Measurements from ENCODE around the gene GXYLT2. TPM values are rescaled to one million over a fixed set of nuclear protein-coding genes. Genes with fewer than 3 reads are reported as not detected.
A peak's percentile ranks its signal among the peaks of the same experiment; 100 is the strongest.
"Not testable (repeated sequence)": the region's sequence is repeated elsewhere in the genome, so short reads cannot be mapped to it uniquely, and the experiment has no call there.

The GXYLT2 gene
- total RNA-seq, 1 experiment from 2014 or later, result 0.89 TPM

GRCh38 chr3:72909591-72909990 is 21.7 kb downstream of the GXYLT2 start:
- H3K4me3 ChIP-seq, result no peak overlapping the region
- no peaks in the 10 kb centered on the region for H3K36me3 ChIP-seq
- no peaks in the 10 kb centered on the region for H3K27me3 ChIP-seq
- no peaks in the 10 kb centered on the region for H3K9me3 ChIP-seq
- no peak for DNase-seq

GRCh38 chr3:72912532-72912931 is 24.7 kb downstream of the GXYLT2 start:
- no peak overlapping the region for H3K4me3 ChIP-seq
- no peaks in the 10 kb centered on the region for H3K9me3 ChIP-seq
- no peaks in the 10 kb centered on the region for H3K27me3 ChIP-seq
- no peak for DNase-seq
- H3K36me3 ChIP-seq, result no peaks in the 10 kb centered on the region

GRCh38 chr3:72914383-72914782 is 26.5 kb downstream of the GXYLT2 start:
- Histone ChIP-seq H3K9me3 (no peaks in the 10 kb centered on the region), H3K36me3 (no peaks in the 10 kb centered on the region), H3K27me3 (no peaks in the 10 kb centered on the region), H3K4me3 (no peak overlapping the region)
- DNase-seq, result no peak

DNA sequence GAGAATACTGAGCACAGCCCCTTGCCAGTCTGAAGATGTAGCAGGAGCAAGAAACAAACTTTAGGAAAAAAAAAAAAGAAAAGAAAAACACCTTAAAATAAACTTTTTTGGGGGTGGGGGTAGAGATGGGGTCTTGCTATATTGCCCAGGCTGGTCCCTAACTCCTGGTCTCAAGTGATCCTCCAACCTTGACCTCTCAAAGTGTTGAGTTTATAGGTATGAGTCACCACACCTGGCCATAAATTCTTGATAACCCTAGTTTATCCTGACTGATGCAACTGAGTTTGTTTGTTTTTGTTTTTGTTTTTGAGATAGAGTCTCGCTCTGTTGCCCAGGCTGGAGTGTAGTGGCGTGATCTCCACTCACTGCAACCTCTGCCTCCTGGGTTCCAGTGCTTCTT is 28.4 kb downstream of the GXYLT2 start:
- H3K9me3 ChIP-seq, result no peaks in the 10 kb centered on the region

DNA sequence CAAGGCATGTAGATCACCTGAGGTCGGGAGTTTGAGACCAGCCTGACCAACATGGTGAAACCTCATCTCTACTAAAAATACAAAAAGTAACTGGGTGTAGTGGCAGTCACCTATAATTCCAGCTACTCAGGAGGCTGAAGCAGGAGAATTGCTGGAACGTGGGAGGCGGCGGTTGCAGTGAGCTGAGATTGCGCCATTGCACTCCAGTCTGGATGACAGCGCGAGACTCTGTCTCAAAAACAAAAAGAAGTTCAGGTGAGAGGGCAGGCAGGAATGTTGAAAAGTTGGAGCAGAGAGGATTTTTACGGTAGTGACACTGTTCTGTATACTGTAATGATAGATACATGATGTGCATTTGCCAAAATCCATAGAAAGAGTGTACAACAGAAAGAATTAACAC is 31.7 kb downstream of the GXYLT2 start:
- H3K9me3 ChIP-seq, result no peaks in the 10 kb centered on the region
- no peaks in the 10 kb centered on the region for H3K36me3 ChIP-seq
- no peak overlapping the region for H3K4me3 ChIP-seq
- DNase-seq, result no peak
- no peaks in the 10 kb centered on the region for H3K27me3 ChIP-seq

More for the DNA sequence above, 28.4 kb downstream of the GXYLT2 start:
- H3K4me3 ChIP-seq, result no peak overlapping the region
- H3K36me3 ChIP-seq, result no peaks in the 10 kb centered on the region
- H3K27me3 ChIP-seq, result no peaks in the 10 kb centered on the region
- no peak for DNase-seq

GRCh38 chr3:72924055-72924454 is 36.2 kb downstream of the GXYLT2 start:
- DNase-seq, result no peak
- Histone ChIP-seq H3K4me3 (no peak overlapping the region), H3K36me3 (no peaks in the 10 kb centered on the region), H3K9me3 (no peaks in the 10 kb centered on the region), H3K27me3 (no peaks in the 10 kb centered on the region)

GRCh38 chr3:72928781-72929735 is 41.2 kb downstream of the GXYLT2 start:
- not testable (repeated sequence) for H3K9me3 ChIP-seq, H3K4me3 ChIP-seq, H3K36me3 ChIP-seq, DNase-seq, H3K27me3 ChIP-seq

GRCh38 chr3:72930754-72931153 is 42.9 kb downstream of the GXYLT2 start:
- H3K27me3 ChIP-seq, result no peaks in the 10 kb centered on the region
- H3K9me3 ChIP-seq, result no peaks in the 10 kb centered on the region
- no peak overlapping the region for H3K4me3 ChIP-seq
- H3K36me3 ChIP-seq, result no peaks in the 10 kb centered on the region
- no peak for DNase-seq

DNA sequence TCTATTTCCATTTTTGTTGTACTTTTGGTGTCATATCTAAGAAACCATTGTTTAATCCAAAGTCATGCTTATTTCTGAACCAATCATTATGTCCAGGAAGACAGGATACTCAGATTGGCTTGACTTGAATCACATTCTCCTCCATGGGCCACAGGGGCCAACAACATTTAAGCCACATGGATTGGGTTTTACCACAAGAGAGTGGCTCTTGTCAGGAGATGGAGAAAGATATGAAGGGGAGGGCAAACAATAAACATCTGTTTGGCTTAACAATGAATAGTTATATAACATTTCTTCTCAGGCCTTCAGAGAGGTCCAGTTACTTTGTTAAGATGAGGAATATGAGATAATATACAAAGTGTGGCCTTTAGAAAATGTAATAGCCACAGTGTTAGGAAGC is 44.6 kb downstream of the GXYLT2 start:
- H3K4me3 ChIP-seq, result no peak overlapping the region
- no peaks in the 10 kb centered on the region for H3K9me3 ChIP-seq
- DNase-seq, result no peak
- no peaks in the 10 kb centered on the region for H3K36me3 ChIP-seq
- no peaks in the 10 kb centered on the region for H3K27me3 ChIP-seq

- Histone ChIP-seq H3K4me3 (no peak overlapping the region), H3K9me3 (no peaks in the 10 kb centered on the region), H3K27me3 (no peaks in the 10 kb centered on the region), H3K36me3 (no peaks in the 10 kb centered on the region)
- DNase-seq, result peak; percentile 8
These were observed 50.8 kb downstream of the GXYLT2 start for GRCh38 chr3:72938471-72939265.

DNA sequence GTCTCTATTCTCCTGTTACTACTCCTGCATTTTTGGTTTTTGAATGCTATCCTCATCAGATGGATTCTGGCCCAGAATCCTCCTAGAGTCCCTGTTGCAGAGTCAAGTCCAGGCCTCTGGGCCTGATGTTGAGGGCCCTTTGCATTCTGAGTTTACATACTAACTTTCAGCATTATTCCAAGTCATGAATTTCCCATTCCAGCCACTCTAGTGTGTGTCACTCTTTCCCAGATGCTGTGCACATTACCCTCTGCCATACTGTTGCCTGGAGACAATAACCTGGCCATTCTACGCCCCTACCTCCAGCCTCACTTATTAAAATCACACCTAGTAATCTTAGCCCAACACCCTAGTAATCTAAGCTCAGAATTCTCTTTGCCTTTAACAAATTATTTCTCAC is 53.4 kb downstream of the GXYLT2 start:
- H3K9me3 ChIP-seq, result no peaks in the 10 kb centered on the region
- no peak for DNase-seq
- H3K36me3 ChIP-seq, result no peaks in the 10 kb centered on the region
- no peaks in the 10 kb centered on the region for H3K27me3 ChIP-seq
- no peak overlapping the region for H3K4me3 ChIP-seq

DNA sequence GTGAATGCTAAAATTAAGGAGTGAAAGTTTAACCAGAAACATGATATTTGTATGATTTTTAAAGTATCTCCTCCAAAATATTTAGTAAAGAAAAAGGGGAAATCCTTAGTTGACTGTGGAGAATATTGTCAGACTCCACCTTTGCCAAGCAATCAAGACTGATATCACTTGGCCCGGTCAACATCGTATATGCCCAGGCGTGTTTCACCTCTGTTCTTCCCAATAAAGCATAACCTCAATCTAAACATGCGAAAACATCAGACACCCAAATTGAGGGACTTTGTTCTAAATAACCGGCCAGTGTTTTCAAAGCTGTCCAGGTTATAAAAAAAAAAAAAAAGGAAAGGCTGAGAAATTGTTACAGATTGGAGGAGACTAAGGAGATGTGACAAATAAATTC is 54.6 kb downstream of the GXYLT2 start:
- Histone ChIP-seq H3K27me3 (no peaks in the 10 kb centered on the region), H3K9me3 (no peaks in the 10 kb centered on the region), H3K36me3 (no peaks in the 10 kb centered on the region), H3K4me3 (no peak overlapping the region)
- no peak for DNase-seq

- no peak overlapping the region for H3K4me3 ChIP-seq
- no peaks in the 10 kb centered on the region for H3K36me3 ChIP-seq
- DNase-seq, result no peak
- H3K9me3 ChIP-seq, result no peaks in the 10 kb centered on the region
- H3K27me3 ChIP-seq, result no peaks in the 10 kb centered on the region
These were observed 56.9 kb downstream of the GXYLT2 start for GRCh38 chr3:72944696-72945095.

DNA sequence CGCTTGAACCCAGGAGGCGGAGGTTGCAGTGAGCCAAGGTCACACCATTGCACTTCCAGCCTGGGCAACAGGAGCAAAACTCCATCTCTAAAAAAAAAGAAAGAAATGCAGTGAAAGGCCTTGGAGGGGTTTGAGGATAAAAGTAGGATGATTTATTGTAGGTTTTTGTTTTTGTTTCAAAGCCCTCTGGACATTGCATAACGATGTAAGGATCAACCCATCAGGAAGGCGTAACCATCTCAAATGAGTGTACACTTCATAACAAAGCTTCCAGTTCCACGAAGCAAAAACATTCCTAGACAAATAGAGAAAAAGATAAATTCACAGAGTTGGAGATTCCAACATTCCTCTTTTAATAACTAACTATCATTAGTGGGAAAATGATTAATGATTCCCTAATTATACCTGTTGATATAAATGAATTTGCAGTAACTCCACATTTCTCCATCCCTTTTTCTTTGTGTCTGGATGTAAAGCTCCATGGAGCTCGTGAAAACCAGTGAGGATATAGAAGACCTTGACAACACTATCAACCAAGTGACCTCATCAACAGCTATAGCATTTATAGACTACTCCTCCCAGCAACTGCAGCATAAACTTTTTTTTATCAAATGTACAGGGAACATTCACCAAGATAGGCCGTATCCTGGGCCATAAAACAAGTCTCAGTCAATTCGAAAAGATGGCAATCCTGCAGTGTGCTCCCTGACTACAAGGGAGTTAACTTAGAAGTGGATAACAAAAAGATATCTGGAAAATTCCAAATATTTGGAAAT is 60.1 kb downstream of the GXYLT2 start:
- Histone ChIP-seq H3K9me3 (no peaks in the 10 kb centered on the region), H3K36me3 (no peaks in the 10 kb centered on the region), H3K27me3 (no peaks in the 10 kb centered on the region), H3K4me3 (no peak overlapping the region)
- no peak for DNase-seq

GRCh38 chr3:72949016-72949415 is 61.2 kb downstream of the GXYLT2 start:
- Histone ChIP-seq H3K36me3 (no peaks in the 10 kb centered on the region), H3K9me3 (no peaks in the 10 kb centered on the region), H3K27me3 (no peaks in the 10 kb centered on the region), H3K4me3 (no peak overlapping the region)
- DNase-seq, result no peak

DNA sequence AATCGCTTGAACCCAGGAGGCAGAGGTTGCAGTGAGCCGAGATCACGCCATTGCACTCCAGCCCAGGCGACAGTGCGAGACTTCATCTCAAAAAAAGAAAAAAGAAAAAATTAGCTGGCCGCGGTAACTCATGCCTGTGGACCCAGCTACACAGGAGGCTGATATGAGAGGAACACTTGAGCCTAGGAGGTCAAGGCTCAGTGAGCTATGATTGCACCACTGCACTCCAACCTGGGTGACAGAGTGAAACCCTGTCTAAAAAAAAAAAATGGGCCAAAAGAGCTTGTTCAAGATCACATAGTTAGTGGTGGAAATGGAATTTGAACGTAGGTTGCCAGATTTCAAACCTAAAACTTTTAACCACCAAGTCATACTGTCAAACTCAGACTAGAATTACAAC is 62.5 kb downstream of the GXYLT2 start:
- H3K4me3 ChIP-seq, result no peak overlapping the region
- H3K27me3 ChIP-seq, result no peaks in the 10 kb centered on the region
- no peaks in the 10 kb centered on the region for H3K9me3 ChIP-seq
- H3K36me3 ChIP-seq, result no peaks in the 10 kb centered on the region
- no peak for DNase-seq

DNA sequence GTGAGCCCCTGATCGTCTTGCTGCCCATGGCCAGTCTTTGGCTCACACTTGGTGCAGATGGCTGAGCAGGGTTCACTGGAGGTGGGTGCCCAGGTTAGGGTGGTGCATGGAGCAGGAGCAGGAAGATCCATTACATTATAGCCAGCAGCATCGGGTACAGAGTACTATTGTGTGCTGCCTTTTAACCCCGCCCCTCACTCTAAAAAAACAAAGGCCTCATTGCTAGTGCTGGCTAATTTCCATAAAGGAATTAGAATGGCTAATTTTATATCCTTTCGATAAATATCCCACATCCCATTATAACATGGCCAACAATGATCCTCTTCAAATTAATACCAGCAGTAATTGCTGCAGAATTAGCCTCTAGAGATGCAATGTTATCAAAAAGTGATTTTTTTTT is 63.0 kb downstream of the GXYLT2 start:
- Histone ChIP-seq H3K9me3 (no peaks in the 10 kb centered on the region), H3K36me3 (no peaks in the 10 kb centered on the region), H3K27me3 (no peaks in the 10 kb centered on the region), H3K4me3 (no peak overlapping the region)
- DNase-seq, result no peak
